Fibroblast of pulmonary artery (primary cell): ENCODE measurements around the gene SLC1A3.
A peak's percentile ranks its signal among the peaks of the same experiment; 100 is the strongest.
"Not testable (repeated sequence)": the region's sequence is repeated elsewhere in the genome, so short reads cannot be mapped to it uniquely, and the experiment has no call there.

Experiments used
- DNase-seq: peaks from one replicate; pipeline ENCODE4 v3.0.0-alpha.2; 2010; ENCODE audit warnings: low read depth
- H3K4me3 ChIP-seq: replicated peaks from 2 replicates; pipeline ENCODE4 v1.5.1; 2011; ENCODE audit warnings: low read depth, mild to moderate bottlenecking, control low read depth, low read length, moderate library complexity
- TF ChIP-seq, protein P1 (sequence below): IDR thresholded peaks from 2 replicates; pipeline ENCODE4 v1.5.1; 2011; ENCODE audit warnings: mild to moderate bottlenecking, control low read depth, low read length, inconsistent platforms; ENCODE audit errors: missing control alignments

Gene SLC1A3

DNA sequence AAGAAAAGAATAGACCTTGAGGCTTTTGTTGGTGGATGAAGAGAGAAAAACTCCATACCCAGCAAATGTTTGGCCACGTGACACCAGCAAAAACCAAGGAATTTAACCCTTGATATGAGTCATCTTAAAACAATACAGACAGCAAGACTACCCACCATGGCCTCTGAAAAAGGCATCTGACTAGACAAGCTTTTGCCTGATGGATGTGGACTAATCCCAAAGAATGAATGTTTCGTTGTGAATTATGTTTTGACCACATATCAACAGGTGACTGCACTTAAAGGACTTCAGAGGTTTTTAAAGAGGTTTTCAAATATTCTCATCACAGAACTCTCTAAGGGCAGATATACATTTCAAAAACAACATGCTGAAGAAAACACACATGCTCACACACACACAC is 33.0 kb upstream of the SLC1A3 start:
- H3K4me3 ChIP-seq = no peak overlapping the region
- TF ChIP-seq, protein P1, sequence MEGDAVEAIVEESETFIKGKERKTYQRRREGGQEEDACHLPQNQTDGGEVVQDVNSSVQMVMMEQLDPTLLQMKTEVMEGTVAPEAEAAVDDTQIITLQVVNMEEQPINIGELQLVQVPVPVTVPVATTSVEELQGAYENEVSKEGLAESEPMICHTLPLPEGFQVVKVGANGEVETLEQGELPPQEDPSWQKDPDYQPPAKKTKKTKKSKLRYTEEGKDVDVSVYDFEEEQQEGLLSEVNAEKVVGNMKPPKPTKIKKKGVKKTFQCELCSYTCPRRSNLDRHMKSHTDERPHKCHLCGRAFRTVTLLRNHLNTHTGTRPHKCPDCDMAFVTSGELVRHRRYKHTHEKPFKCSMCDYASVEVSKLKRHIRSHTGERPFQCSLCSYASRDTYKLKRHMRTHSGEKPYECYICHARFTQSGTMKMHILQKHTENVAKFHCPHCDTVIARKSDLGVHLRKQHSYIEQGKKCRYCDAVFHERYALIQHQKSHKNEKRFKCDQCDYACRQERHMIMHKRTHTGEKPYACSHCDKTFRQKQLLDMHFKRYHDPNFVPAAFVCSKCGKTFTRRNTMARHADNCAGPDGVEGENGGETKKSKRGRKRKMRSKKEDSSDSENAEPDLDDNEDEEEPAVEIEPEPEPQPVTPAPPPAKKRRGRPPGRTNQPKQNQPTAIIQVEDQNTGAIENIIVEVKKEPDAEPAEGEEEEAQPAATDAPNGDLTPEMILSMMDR = no peak
- peak; percentile 71 for DNase-seq

DNA sequence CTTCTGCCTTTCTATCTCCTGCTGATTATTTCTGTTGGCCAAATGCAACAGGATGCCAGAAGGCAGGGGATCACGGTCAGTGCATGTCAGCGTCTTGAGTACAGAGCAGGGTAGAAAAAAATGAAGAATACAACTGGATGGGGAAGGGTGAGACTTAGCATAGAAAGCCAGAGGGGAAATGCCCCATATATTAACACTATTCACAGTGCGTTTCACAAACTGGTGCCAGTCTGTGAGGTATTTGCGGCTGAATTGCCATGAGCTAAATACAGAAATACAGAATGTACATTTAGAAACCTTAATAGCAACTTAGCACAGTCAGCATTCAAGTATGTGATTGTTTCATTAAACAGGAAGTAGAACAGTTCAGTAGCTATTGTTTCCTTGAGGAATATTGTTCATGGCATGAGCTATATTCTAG is 31.0 kb upstream of the SLC1A3 start:
- no peak overlapping the region for H3K4me3 ChIP-seq
- TF ChIP-seq, protein P1 = no peak
- DNase-seq = peak; percentile 90

DNA sequence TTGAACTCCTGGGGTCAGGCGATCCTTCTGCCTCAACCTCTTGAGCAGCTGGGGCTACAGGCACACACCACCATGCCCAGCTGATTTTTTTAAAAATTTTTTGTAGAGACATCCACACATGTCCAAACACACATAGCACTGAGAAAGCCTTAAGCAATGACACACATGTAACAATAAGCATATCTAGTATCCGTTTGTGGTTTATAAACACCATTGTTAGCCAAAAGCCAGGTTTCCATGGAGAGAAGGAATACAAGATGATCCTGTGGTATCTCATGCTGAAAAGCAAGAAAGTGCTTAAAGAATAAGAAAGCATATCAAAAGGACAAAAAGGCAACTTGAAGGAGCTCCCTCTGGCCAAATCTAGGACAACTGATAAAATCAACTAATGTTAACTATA is 29.7 kb upstream of the SLC1A3 start:
- TF ChIP-seq, protein P1 = no peak
- H3K4me3 ChIP-seq = no peak overlapping the region
- peak; percentile 69 for DNase-seq

DNA sequence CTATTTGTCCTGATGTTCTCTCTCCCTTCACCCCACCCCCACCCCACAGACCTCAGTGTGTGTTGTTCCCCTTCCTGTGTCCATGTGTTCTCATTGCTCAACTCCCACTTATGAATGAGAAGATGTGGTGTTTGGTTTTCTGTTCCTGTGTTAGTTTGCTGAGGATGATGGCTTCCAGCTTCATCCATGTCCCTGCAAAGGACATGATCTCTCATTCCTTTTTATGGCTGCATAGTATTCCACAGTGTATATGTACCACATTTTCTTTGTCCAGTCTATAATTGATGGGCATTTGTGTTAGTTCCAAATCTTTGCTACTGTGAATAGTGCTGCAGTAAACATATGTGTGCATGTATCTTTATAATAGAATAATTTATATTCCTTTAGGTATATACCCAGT is 26.5 kb upstream of the SLC1A3 start:
- not testable (repeated sequence) for H3K4me3 ChIP-seq, DNase-seq

DNA sequence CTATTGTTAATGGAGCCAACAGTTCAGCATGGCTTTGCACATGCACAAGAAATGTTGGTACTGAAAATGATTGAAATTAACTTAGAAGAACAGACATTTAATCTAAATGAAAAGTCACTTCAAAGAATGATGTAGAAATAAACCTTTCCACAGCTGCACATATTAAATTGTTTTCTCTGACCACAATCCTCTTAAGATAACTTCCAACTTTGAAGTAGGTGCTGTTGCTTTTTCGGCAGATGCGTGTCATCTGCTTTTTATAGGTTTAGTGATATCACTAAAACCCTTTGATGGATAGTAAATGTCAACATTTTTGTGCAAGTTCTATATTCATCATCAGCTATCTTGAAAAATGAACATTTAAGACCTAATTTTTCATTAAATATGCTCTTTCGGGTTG is 25.3 kb upstream of the SLC1A3 start:
- TF ChIP-seq, protein P1 = no peak
- no peak for DNase-seq
- H3K4me3 ChIP-seq = no peak overlapping the region

DNA sequence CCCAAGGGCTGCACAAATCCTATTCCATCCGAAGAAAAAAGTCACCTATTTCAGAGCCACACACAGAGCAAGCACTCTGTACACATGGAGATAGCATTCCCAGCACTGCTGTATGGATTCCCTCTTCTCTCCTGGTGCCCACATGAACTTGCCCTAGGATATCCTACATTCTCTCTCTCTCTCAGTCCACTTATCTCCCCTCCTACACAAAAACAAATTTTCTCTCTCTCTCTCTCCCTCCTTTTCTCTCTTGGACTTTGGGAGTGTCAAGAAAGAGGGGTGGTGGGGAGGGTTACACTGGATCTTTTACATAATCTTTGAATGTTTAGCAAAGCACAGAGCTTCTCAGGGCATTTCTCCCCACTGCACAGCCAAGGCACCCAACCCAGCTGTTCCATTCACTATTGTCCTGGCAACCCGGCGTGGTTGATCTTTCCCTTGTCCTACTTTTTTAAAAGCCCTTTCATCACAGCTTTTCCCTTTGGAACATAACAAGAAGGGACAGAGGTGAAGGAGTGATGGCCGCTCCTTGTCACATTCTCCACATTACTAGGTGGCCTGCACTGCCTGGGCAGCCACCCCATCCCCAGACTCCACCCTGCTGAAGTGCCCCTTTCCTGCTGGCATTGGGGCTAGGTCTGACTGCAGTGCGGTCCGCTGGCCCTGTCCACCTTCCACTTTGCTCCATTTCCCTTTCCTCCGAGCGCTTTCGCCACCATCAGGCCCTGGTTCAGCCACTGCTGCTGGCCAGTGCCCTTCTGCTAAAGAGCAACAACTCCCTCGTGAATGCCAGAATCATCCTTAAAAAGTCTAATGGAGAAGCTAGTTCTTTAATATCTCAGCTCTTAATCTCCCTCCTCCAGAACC is 22.2 kb upstream of the SLC1A3 start:
- H3K4me3 ChIP-seq = no peak overlapping the region
- DNase-seq = no peak
- TF ChIP-seq, protein P1 = no peak

DNA sequence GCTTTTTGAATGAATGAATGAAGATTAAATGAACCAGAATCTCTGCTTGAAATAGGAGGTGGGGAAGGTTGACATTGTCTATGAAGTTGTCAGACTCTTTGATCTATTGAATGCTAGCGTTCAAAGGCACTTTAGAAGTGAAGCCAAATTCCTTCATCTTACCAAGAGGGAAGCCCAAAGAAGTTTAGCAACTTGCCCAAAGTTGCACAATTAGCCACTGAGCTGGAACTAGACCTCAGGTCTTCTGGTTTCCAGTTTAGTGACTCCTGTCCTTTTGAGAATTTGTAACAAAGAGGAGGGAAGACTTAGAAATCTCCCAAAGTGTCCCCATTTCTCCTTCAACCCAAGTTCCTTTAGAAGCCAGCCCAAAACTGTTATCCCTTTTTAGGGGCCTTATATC is 20.7 kb upstream of the SLC1A3 start:
- no peak for DNase-seq
- TF ChIP-seq, protein P1 = no peak
- no peak overlapping the region for H3K4me3 ChIP-seq
